ENCODE data around the gene TUBB3. TPM values are rescaled to one million over a fixed set of nuclear protein-coding genes. Genes with fewer than 3 reads are reported as not detected.

TUBB3 gene
- total and polyA plus RNA-seq, 2 of the 4 experiments (the other 2 are of a cell fraction) = 311 to 410 TPM

DNA sequence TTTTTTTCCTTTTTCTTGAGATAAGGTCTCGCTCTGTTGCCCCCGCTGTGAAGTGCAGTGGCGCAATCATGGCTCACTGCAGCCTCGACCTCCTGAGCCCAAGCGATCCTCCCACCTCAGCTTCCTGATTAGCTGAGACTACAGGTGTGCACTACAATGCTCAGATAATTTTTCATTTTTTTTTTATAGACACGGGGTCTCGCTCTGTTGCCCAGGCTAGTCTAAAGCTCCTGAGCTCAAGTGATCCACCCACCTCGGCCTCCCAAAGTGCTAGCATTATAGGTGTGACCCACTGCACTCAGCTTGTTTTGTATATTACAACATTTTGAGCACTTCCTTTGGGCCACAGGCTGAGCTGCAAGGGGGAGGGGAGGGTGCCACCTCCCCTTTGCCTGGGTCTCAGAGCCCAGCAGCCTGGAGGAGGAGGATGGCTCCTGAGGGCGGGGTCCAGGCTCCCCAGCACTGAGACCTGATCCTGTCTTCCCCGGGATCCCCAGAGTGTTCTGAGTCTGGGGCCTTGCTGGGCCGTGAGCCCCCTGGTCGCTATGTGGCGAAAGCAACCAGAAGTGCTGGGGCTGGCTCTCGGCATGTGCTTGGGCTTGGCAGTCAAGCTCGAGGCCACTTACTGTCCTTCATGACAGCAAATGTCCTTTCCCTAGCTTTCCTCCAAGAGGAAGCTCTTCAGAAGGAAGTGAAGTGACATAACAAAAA, 33.5 kb downstream of the TUBB3 start:
- WGBS, 2 experiments (ENCODE audit: extremely low coverage in 2 of 2, insufficient read length in 1 of 2) = 100% methylated on average over 3 of the region's 15 CpGs; no CpG with 5 or more reads in 1 of the 2 experiments
- no peak for ATAC-seq (ENCODE audit: low read depth)
- dilution Hi-C loops (cut with HindIII; ENCODE audit: low sequenced_read_pairs, unreplicated experiment) = no loop called here

More for the DNA sequence above, 33.5 kb downstream of the TUBB3 start:
- ChIA-PET POLR2A (ENCODE audit: unreplicated experiment) (no interaction called here), CTCF (no interaction called here)
- no peak for DNase-seq
- Histone ChIP-seq H2BK5ac (ENCODE audit: low read depth, low read length, poor library complexity, severe bottlenecking) (no peak overlapping the region), H2BK120ac (ENCODE audit: low read depth, low read length) (no peak overlapping the region), H2AFZ (replicated peaks; ENCODE audit: low read length, poor library complexity) (no peak overlapping the region), H3K56ac (ENCODE audit: extremely low read depth, insufficient read depth, low read length) (no peak overlapping the region), H4K8ac (ENCODE audit: low read depth in 2 of 2, low read length in 2 of 2) (no peak overlapping the region), H3K14ac (replicated peaks; ENCODE audit: low read depth, low read length) (no peak overlapping the region), H4K5ac (ENCODE audit: low read depth, low read length) (no peak overlapping the region), H3K36me3 (ENCODE audit: control insufficient read depth, insufficient read depth, low read length) (peaks cover 47% of the 10 kb centered on the region), H3K4me3 (ENCODE audit: insufficient read depth, low read depth, low read length) (no peak overlapping the region), H2BK20ac (ENCODE audit: low read depth, low read length) (no peak overlapping the region), H3K79me1 (ENCODE audit: low read depth in 1 of 2, low read length in 2 of 2) (peaks cover 9 to 53% of the 10 kb centered on the region in 2 experiments), H3K9ac (ENCODE audit: low read depth, low read length) (no peak overlapping the region), H3K18ac (ENCODE audit: low read depth, low read length) (no peak overlapping the region), H2AK5ac (ENCODE audit: low read depth, low read length) (no peak overlapping the region), H3K4me1 (ENCODE audit: control insufficient read depth, insufficient read depth, low read length) (no peaks in the 10 kb centered on the region), H3K9me1 (ENCODE audit: insufficient read depth, low read length) (no peaks in the 10 kb centered on the region; the same call in 1 of the 2 replicates), H3K4me2 (ENCODE audit: low read depth, low read length) (no peak overlapping the region), H3K27me3 (ENCODE audit: control insufficient read depth, insufficient read depth, low read length) (no peaks in the 10 kb centered on the region), H3K9me3 (ENCODE audit: control insufficient read depth, insufficient read depth, low read length) (no peaks in the 10 kb centered on the region), H2BK15ac (ENCODE audit: low read depth, low read length) (no peak overlapping the region), H4K91ac (ENCODE audit: insufficient read depth, low read depth, low read length) (no peak overlapping the region), H3K27ac (ENCODE audit: insufficient read depth, low read length) (no peak overlapping the region), H2AK9ac (replicated peaks; ENCODE audit: low read depth, low read length, poor library complexity) (no peak overlapping the region), H3K23ac (ENCODE audit: low read depth, low read length) (no peak overlapping the region), H3K4ac (ENCODE audit: low read depth, low read length) (no peak overlapping the region), H4K20me1 (ENCODE audit: insufficient read depth, low read length) (peaks cover 21% of the 10 kb centered on the region)
- TF ChIP-seq POLR2A (IDR thresholded peaks at IDR 0.05; ENCODE audit: low read depth, low read length) (no peak), CEBPB (IDR thresholded peaks at IDR 0.05; ENCODE audit: low read depth, low read length) (no peak), FOS (IDR thresholded peaks at IDR 0.05; ENCODE audit: low read depth, low read length) (no peak), CHD1 (IDR thresholded peaks at IDR 0.05; ENCODE audit: low read depth, low read length) (no peak), RFX5 (IDR thresholded peaks at IDR 0.05; ENCODE audit: low read depth, low read length) (no peak), MAFK (IDR thresholded peaks at IDR 0.05; ENCODE audit: low read depth, low read length) (no peak), RCOR1 (IDR thresholded peaks at IDR 0.05; ENCODE audit: insufficient replicate concordance, low read length) (no peak), NFE2L2 (IDR thresholded peaks at IDR 0.05; ENCODE audit: low read depth, low read length) (no peak), MAZ (IDR thresholded peaks at IDR 0.05; ENCODE audit: borderline replicate concordance, low read depth, low read length) (no peak), SMC3 (IDR thresholded peaks at IDR 0.05; ENCODE audit: low read depth, low read length) (no peak), MXI1 (IDR thresholded peaks at IDR 0.05; ENCODE audit: borderline replicate concordance, low read depth, low read length) (no peak), RAD21 (IDR thresholded peaks at IDR 0.05; ENCODE audit: low read length) (no peak), BHLHE40 (IDR thresholded peaks at IDR 0.05; ENCODE audit: low read depth, low read length) (no peak)
- TF ChIP-seq, protein P1, sequence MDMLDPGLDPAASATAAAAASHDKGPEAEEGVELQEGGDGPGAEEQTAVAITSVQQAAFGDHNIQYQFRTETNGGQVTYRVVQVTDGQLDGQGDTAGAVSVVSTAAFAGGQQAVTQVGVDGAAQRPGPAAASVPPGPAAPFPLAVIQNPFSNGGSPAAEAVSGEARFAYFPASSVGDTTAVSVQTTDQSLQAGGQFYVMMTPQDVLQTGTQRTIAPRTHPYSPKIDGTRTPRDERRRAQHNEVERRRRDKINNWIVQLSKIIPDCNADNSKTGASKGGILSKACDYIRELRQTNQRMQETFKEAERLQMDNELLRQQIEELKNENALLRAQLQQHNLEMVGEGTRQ (IDR thresholded peaks at IDR 0.05; ENCODE audit: low read depth, low read length) = no peak
- TF ChIP-seq, protein P2, sequence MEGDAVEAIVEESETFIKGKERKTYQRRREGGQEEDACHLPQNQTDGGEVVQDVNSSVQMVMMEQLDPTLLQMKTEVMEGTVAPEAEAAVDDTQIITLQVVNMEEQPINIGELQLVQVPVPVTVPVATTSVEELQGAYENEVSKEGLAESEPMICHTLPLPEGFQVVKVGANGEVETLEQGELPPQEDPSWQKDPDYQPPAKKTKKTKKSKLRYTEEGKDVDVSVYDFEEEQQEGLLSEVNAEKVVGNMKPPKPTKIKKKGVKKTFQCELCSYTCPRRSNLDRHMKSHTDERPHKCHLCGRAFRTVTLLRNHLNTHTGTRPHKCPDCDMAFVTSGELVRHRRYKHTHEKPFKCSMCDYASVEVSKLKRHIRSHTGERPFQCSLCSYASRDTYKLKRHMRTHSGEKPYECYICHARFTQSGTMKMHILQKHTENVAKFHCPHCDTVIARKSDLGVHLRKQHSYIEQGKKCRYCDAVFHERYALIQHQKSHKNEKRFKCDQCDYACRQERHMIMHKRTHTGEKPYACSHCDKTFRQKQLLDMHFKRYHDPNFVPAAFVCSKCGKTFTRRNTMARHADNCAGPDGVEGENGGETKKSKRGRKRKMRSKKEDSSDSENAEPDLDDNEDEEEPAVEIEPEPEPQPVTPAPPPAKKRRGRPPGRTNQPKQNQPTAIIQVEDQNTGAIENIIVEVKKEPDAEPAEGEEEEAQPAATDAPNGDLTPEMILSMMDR (conservative IDR thresholded peaks at IDR 0.05; ENCODE audit: low read depth, low read length) = no peak
- TF ChIP-seq, protein P3, sequence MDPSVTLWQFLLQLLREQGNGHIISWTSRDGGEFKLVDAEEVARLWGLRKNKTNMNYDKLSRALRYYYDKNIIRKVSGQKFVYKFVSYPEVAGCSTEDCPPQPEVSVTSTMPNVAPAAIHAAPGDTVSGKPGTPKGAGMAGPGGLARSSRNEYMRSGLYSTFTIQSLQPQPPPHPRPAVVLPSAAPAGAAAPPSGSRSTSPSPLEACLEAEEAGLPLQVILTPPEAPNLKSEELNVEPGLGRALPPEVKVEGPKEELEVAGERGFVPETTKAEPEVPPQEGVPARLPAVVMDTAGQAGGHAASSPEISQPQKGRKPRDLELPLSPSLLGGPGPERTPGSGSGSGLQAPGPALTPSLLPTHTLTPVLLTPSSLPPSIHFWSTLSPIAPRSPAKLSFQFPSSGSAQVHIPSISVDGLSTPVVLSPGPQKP (IDR thresholded peaks at IDR 0.05; ENCODE audit: borderline replicate concordance, low read depth, low read length) = no peak
- BruUV-seq (replicated peaks) = no TSS peak
- intact Hi-C loops (cut with micrococcal nuclease) = no loop called here
- in situ Hi-C loops (cut with MboI; ENCODE audit: low sequenced_read_pairs) = no loop called here

All from IMR-90 (cell line).